HepG2 (cell line): ENCODE measurements around the gene NCCRP1. TPM values are rescaled to one million over a fixed set of nuclear protein-coding genes. Genes with fewer than 3 reads are reported as not detected.

ENCODE experiments used
- ARID4A ChIP-seq: sonication (generic); formaldehyde crosslinking; IDR thresholded peaks from 2 replicates; pipeline ENCODE4 v1.5.0; 2020; ENCODE audit warnings: mild to moderate bottlenecking, missing genetic modification reagents, borderline replicate concordance
- HNF4A ChIP-seq: sonication (generic); formaldehyde crosslinking; IDR thresholded peaks from 2 replicates; pipeline ENCODE4 v1.4.0; 2020; ENCODE audit warnings: missing genetic modification reagents
- HNRNPL ChIP-seq: fragments of 200-400 bp; formaldehyde crosslinking; IDR thresholded peaks from 2 replicates; pipeline ENCODE4 v1.6.1; 2017; ENCODE audit warnings: mild to moderate bottlenecking, low read depth, low read length
- MIER3 ChIP-seq: IDR thresholded peaks from 2 replicates; pipeline ENCODE4 v1.6.1; 2016; ENCODE audit warnings: missing compliant biosample characterization, borderline replicate concordance
- SMAD1 ChIP-seq: sonication (generic); formaldehyde crosslinking; IDR thresholded peaks from 2 replicates; pipeline ENCODE4 v1.4.0; 2020; ENCODE audit warnings: missing genetic modification reagents, low read depth, mild to moderate bottlenecking, borderline replicate concordance
- ZFP36L1 ChIP-seq: sonication (generic); formaldehyde crosslinking; IDR thresholded peaks from 2 replicates; pipeline ENCODE4 v1.8.0; 2022; ENCODE audit warnings: mild to moderate bottlenecking, missing genetic modification reagents, moderate library complexity
- ZNF232 ChIP-seq: sonication (generic); formaldehyde crosslinking; IDR thresholded peaks from 2 replicates; pipeline ENCODE4 v1.4.0; 2020; ENCODE audit warnings: missing genetic modification reagents, borderline replicate concordance
- ZNF678 ChIP-seq: sonication (generic); formaldehyde crosslinking; IDR thresholded peaks from 2 replicates; pipeline ENCODE4 v1.4.0; 2020; ENCODE audit warnings: mild to moderate bottlenecking, missing genetic modification reagents
- ZNF687 ChIP-seq: sonication (generic); formaldehyde crosslinking; IDR thresholded peaks from 2 replicates; pipeline ENCODE4 v1.5.1; 2020; ENCODE audit warnings: mild to moderate bottlenecking, missing genetic modification reagents, moderate library complexity
- polyA plus RNA-seq, 8 experiments: library from polyadenylated mRNA; depleted of rRNA in 3 of 8; stranded (reverse) in 7 of 8; unstranded in 1 of 8; fragments of >200 nt; fragmentation: Illumina TruSeq in 4 of 8; extraction: Trizol in 4 of 8; gene quantifications; 2 replicates each; pipeline versions ENCODE4 v1.2.1 to v1.2.3, GENCODE V29; 2011 to 2016; ENCODE audit warnings: low read depth in 4 of 8, missing spikeins in 1 of 8, mixed read lengths in 1 of 8; ENCODE audit not compliant: insufficient read depth in 1 of 8
- total RNA-seq, 5 experiments: library from RNA; depleted of rRNA; stranded (reverse); fragments of >200 nt; fragmentation: Illumina TruSeq; extraction: Trizol; gene quantifications; 2 replicates each; pipeline ENCODE4 v1.2.3, GENCODE V29; 2016; ENCODE audit warnings: low read depth in 1 of 5

Gene NCCRP1
- total and polyA plus RNA-seq, 2 of the 13 experiments (the other 11 are each of a cell fraction or from before 2014, with no cell fraction given), result not detected

- TF ChIP-seq ZNF687 (CRISPR knock-in tag), result peak; percentile 55
- TF ChIP-seq HNF4A (CRISPR knock-in tag), result 0 out of 2 replicates have a peak, but pooled peaks have one; percentile 3
- no peak for TF ChIP-seq ZNF232 (CRISPR knock-in tag)
- peak; percentile 93 for TF ChIP-seq HNRNPL
- TF ChIP-seq ZFP36L1 (CRISPR knock-in tag), result no peak
- TF ChIP-seq SMAD1 (CRISPR knock-in tag), result peak; percentile 28; the same call in 1 of the 2 replicates
- TF ChIP-seq ARID4A (CRISPR knock-in tag), result peak; percentile 16; the same call in 1 of the 2 replicates
- TF ChIP-seq ZNF678 (CRISPR knock-in tag), result no peak
- no peak for TF ChIP-seq MIER3 (CRISPR knock-in tag)
Observed at GRCh38 chr19:39166571-39167391, 30.0 kb upstream of the NCCRP1 start (continued).
